PC-3 (cell line): ENCODE data around the gene POMT1. TPM values are rescaled to one million over a fixed set of nuclear protein-coding genes. Genes with fewer than 3 reads are reported as not detected.

ENCODE experiments used
- ATAC-seq: fragments of 200-7000 bp; cut with Tn5 transposase; 2 replicates; pipeline ENCODE4 v1.9.1; 2020; ENCODE audit warnings: mild to moderate bottlenecking, moderate library complexity
- BruUV-seq: library from RNA; stranded (reverse); fragments of 400-500 nt; replicated peaks from 2 replicates; lab custom pipeline; 2021; lab: Mats Ljungman, UMichigan
- CTCF ChIA-PET: fragments of 300-600 bp; sonication (Branson Sonifier 250); formaldehyde crosslinking; loops from one replicate; lab custom pipeline; 2022; ENCODE audit warnings: antibody characterized with exemption; lab: Charles Lee
- POLR2A ChIA-PET: fragments of 300-600 bp; sonication (Branson Sonifier 250); formaldehyde crosslinking; loops from one replicate; lab custom pipeline; 2022; ENCODE audit warnings: antibody characterized with exemption; ENCODE audit not compliant: unreplicated experiment; lab: Charles Lee
- DNase-seq: peaks from one replicate; pipeline ENCODE4 v3.0.0-alpha.2; 2015
- H2AFZ ChIP-seq: fragments of 300-600 bp; sonication (generic); 2 replicates; pipeline ENCODE4 v1.6.0; 2016; ENCODE audit warnings: antibody characterized with exemption, low read length
- H3F3A ChIP-seq: fragments of 300-600 bp; sonication (generic); one replicate; pipeline ENCODE4 v1.6.0; 2017; ENCODE audit warnings: antibody characterized with exemption, low read length, control low read depth, mild to moderate bottlenecking; ENCODE audit not compliant: unreplicated experiment
- H3K27ac ChIP-seq: fragments of 300-600 bp; sonication (generic); 2 replicates; pipeline ENCODE4 v1.5.1; 2016; ENCODE audit warnings: mild to moderate bottlenecking, low read length
- H3K27me3 ChIP-seq: fragments of 300-600 bp; sonication (generic); 2 replicates; pipeline ENCODE4 v1.6.1; 2016; ENCODE audit warnings: low read length, mixed read lengths
- H3K36me3 ChIP-seq: fragments of 300-600 bp; sonication (generic); 2 replicates; pipeline ENCODE4 v1.6.1; 2016; ENCODE audit warnings: low read depth, mixed run types, low read length, mixed read lengths
- H3K4me1 ChIP-seq: fragments of 300-600 bp; sonication (generic); 2 replicates; pipeline ENCODE4 v1.5.1; 2016; ENCODE audit warnings: low read length; ENCODE audit not compliant: insufficient read depth
- H3K4me2 ChIP-seq: fragments of 300-600 bp; sonication (generic); 2 replicates; pipeline ENCODE4 v1.6.0; 2016; ENCODE audit warnings: low read length
- H3K4me3 ChIP-seq: fragments of 300-600 bp; sonication (generic); 2 replicates; pipeline ENCODE4 v1.5.1; 2016; ENCODE audit warnings: mild to moderate bottlenecking, low read length, mixed read lengths
- H3K79me2 ChIP-seq: fragments of 300-600 bp; sonication (generic); 2 replicates; pipeline ENCODE4 v1.6.1; 2017; ENCODE audit warnings: low read length, mixed read lengths
- H3K9ac ChIP-seq: fragments of 300-600 bp; sonication (generic); 2 replicates; pipeline ENCODE4 v1.6.0; 2016; ENCODE audit warnings: mild to moderate bottlenecking, low read length
- H3K9me2 ChIP-seq: fragments of 300-600 bp; sonication (generic); replicated peaks from 2 replicates; pipeline ENCODE4 v1.6.1; 2016; ENCODE audit warnings: mixed run types, low read length, mixed read lengths
- H3K9me3 ChIP-seq: fragments of 300-600 bp; sonication (generic); 2 replicates; pipeline ENCODE4 v1.6.1; 2016; ENCODE audit warnings: low read length, mixed read lengths
- H4K20me1 ChIP-seq: fragments of 300-600 bp; sonication (generic); 2 replicates; pipeline ENCODE4 v1.6.1; 2016; ENCODE audit warnings: low read length, mixed read lengths
- CTCF ChIP-seq: fragments of 300-600 bp; sonication (generic); conservative IDR thresholded peaks from 2 replicates; pipeline ENCODE4 v1.5.1; 2017; ENCODE audit warnings: antibody characterized with exemption, low read depth, mild to moderate bottlenecking, low read length
- EZH2 ChIP-seq: fragments of 300-600 bp; sonication (generic); IDR thresholded peaks from one replicate; pipeline ENCODE4 v1.6.1; 2017; ENCODE audit warnings: antibody characterized with exemption, mild to moderate bottlenecking, low read length; ENCODE audit not compliant: unreplicated experiment
- EZH2phosphoT487 ChIP-seq: fragments of 300-600 bp; sonication (generic); IDR thresholded peaks from 2 replicates; pipeline ENCODE4 v1.6.1; 2018; ENCODE audit warnings: mild to moderate bottlenecking, antibody characterized with exemption, low read length, borderline replicate concordance
- intact Hi-C: fragments of 100-400 bp; cut with micrococcal nuclease; formaldehyde crosslinking; loops from 2 replicates; pipeline ENCODE4 v1.9.0; 2023
- total RNA-seq: library from RNA; depleted of rRNA; stranded (reverse); fragments of >200 nt; gene quantifications from 2 replicates; pipeline ENCODE4 v1.2.3, GENCODE V29; 2014

Gene POMT1
- total RNA-seq, 1 experiment from 2014 or later, result 24.1 TPM

- no peaks in the 10 kb centered on the region for H3K27me3 ChIP-seq
- no peaks in the 10 kb centered on the region for H3K9me2 ChIP-seq
- TF ChIP-seq EZH2phosphoT487, result no peak
- no peak for TF ChIP-seq EZH2
- TF ChIP-seq CTCF, result no peak
- intact Hi-C loops, result no loop called here
- H3K36me3 ChIP-seq, result peaks cover 36% of the 10 kb centered on the region
- no peaks in the 10 kb centered on the region for H3K79me2 ChIP-seq
- H2AFZ ChIP-seq, result no peak overlapping the region
- DNase-seq (no peak), ATAC-seq (no peak)
- H3F3A ChIP-seq, result no peaks in the 10 kb centered on the region
- no peak overlapping the region for H3K4me3 ChIP-seq
- no peak overlapping the region for H3K27ac ChIP-seq
- H3K9me3 ChIP-seq, result no peaks in the 10 kb centered on the region
- H4K20me1 ChIP-seq, result no peaks in the 10 kb centered on the region
- ChIA-PET CTCF (no interaction called here), POLR2A (no interaction called here)
- H3K4me2 ChIP-seq, result no peak overlapping the region
- no peak overlapping the region for H3K9ac ChIP-seq
- BruUV-seq, result no TSS peak
- no peaks in the 10 kb centered on the region for H3K4me1 ChIP-seq
Observed at GRCh38 chr9:131468031-131468430, 34.7 kb upstream of the POMT1 start.

GRCh38 chr9:131469356-131469755, 33.4 kb upstream of the POMT1 start:
- Histone ChIP-seq H3K27me3 (no peaks in the 10 kb centered on the region), H4K20me1 (no peaks in the 10 kb centered on the region), H2AFZ (no peak overlapping the region), H3K36me3 (peaks cover 41% of the 10 kb centered on the region), H3K79me2 (no peaks in the 10 kb centered on the region), H3K9ac (no peak overlapping the region), H3K4me1 (no peaks in the 10 kb centered on the region), H3K9me2 (no peaks in the 10 kb centered on the region), H3K4me2 (no peak overlapping the region), H3K9me3 (no peaks in the 10 kb centered on the region), H3F3A (no peaks in the 10 kb centered on the region), H3K27ac (no peak overlapping the region), H3K4me3 (no peak overlapping the region)
- peak; percentile 1 for DNase-seq
- ChIA-PET CTCF (no interaction called here), POLR2A (no interaction called here)
- BruUV-seq, result no TSS peak
- intact Hi-C loops, result no loop called here
- no peak; the same call in 1 of the 2 replicates for ATAC-seq
- TF ChIP-seq CTCF, result no peak
- no peak for TF ChIP-seq EZH2phosphoT487
- no peak for TF ChIP-seq EZH2

GRCh38 chr9:131469951-131470350, 32.8 kb upstream of the POMT1 start:
- Histone ChIP-seq H3K27ac (no peak overlapping the region), H3K79me2 (no peaks in the 10 kb centered on the region), H3K4me2 (no peak overlapping the region), H3K9me2 (no peaks in the 10 kb centered on the region), H3K9ac (no peak overlapping the region), H4K20me1 (no peaks in the 10 kb centered on the region), H2AFZ (no peak overlapping the region), H3F3A (no peaks in the 10 kb centered on the region), H3K4me3 (no peak overlapping the region), H3K36me3 (peaks cover 36% of the 10 kb centered on the region), H3K27me3 (no peaks in the 10 kb centered on the region), H3K4me1 (no peaks in the 10 kb centered on the region), H3K9me3 (no peaks in the 10 kb centered on the region)
- DNase-seq (no peak), ATAC-seq (no peak)
- ChIA-PET CTCF (no interaction called here), POLR2A (no interaction called here)
- intact Hi-C loops, result no loop called here
- no TSS peak for BruUV-seq
- TF ChIP-seq CTCF, result no peak
- no peak for TF ChIP-seq EZH2
- no peak for TF ChIP-seq EZH2phosphoT487
